Measurements from ENCODE around the gene NOTUM.
A peak's percentile ranks its signal among the peaks of the same experiment; 100 is the strongest.

NOTUM gene

DNA sequence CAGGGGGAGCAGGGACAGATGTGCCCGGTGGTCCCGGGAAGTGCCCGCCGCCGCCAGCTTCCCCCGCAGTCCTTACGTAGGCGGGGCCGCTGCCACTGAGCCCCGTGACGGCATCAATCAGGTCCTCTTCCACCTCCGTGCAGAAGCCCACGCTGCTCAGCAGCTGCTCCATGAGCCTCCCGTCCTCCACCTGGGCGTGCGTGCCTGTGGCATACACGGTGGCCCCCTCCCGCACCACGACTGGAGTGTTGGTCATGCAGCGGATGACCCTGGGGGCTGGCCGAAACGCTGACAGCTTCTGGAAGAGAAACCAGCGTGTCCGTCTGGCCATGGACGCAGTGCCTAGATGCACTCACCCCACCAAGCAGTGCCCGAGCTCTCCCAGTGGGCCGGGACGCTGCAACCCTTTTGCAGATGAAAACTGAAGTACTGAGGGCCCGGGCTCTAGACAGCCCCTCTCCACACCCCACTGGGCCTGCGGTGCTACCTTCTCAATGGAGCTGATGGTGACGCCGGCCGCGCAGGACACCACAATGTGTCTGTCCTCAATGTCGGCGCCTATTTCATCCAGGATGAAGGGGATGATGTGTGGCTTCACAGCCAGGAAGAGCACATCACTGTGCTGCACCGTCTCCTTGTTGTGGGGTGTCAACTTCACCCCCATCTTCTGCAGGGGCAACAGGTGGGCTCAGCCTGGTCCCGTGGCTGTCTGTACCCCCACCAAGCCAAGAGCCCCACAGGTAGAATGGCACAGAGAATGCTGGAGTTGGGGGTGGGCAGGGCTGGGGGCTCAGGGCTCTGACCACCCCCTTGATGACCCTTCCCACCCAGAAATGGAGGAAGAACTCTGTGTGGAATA is 25.9 kb downstream of the NOTUM start:
- no peak for DNase-seq

DNA sequence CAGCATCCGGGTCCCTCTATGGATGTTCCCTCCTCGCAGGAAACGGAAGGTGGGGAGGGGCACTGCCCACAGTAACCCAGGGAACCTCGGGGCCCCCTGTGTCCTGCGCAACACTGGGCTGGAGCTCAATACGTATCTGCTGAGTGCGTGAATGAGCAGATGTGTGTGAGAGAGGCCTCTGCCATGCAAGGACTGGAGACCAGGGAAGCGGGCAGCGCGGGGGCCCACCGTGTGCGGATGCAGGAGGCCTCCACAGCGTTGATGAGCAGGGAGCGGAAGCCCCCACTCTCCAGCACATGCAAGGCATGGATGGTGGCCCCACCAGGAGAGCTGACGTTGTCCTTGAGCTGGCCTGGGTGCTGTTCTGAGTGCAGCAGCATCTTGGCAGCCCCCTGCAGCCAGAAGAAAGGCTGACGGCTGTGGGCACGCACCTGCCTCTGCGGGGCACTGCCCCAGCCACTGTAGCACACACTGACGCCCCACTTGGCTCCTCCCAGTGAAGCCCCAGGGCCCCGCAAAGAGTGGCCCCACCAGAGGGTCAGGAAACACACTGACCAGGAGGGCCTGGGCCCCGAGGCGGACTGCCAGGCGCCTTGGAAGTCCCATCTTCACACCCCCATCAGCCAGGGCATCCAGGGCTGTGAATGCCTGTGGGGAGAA is 26.8 kb downstream of the NOTUM start:
- no peak for DNase-seq

DNA sequence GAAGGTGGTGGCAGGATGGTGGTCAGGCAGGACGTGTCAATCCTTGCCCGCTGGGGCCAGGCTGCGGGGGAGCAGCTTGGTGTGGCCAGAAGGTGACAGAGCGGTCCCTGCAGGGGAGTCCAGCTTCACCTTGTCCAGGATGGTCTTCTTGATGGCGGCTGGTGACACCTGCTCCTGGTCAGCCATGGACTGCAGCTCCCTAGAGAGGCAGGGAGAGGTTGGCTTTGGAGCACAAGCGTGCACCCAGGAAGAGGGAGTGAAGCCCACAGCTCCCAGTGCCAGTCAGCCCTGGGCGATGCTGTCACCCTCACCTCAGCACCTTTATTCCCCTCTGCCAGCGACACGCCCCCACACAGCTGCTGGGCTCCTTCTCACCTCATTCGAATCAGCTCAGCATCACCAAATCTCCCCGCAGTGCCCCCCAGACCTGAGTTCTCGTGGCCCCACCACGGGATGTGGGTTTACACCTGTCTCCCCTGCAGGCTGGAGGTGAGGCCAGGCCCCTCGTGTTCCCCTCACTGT is 27.7 kb downstream of the NOTUM start:
- DNase-seq = no peak

DNA sequence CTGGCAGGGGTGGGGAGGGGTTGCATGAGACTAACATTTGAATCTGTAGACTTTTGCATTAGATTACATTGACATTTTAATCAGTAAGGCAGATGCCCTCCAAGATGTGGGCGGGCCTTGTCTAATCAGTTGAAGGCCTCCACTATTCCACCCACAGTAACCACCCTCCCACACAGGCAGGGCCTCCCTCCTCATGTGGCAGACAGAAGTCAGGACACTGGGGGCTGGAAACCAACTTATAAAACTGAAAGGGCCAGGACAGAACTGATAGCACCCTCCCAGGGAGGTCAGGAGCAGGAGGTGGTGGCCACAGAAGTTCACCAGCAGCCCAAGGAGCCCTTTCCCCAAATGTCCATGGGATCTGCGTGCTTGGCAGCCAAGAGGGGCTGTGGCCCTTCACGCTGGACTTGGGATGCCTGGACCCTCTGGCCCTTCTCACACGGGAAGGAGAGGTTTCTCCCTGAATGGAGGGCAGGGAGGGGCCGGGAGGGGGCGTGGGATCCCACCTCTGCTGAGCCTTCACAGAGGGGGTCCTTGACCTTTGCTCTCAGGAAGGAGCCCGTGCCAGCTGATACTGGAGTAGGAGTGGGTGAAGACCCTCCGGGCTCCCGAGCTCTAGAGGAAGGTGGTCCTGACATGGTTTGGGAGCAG is 28.5 kb downstream of the NOTUM start:
- DNase-seq = no peak

DNA sequence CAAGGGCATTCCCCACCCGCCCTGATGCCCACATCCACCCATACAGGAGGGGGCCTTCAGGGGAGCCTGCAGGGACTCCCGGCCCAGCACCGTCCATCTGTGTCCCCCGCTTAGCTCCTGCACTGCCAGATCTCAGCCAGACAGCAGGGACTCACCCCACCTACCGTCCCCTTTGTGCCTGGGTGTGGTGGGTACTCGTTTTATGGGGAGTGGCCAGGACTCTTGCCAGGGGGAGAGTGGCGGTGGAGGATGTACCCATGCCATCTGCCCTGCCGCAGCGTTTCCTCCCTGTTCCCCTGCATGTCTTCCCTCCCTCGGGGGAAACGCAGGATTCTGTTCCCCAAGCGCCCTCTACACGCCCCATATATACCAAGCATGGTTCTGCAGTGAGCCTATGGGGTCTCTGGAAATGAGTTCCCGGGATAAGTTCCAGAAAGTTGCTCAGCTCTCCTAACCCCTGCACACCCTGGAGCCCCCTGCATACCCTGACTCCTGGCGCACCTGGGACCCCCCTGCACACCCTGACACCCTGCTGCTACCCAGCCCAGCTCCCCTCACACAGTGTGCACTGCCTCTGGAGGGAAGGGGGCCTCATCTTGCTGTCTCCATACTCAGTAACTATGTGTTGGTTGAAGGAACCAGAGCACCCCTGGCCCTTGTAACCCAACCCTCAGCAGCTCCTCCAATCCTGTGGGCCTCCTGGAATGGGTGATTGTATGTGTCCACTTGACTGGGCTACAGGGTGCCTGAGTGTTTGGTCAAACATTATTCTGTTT is 29.2 kb downstream of the NOTUM start:
- no peak for DNase-seq

DNA sequence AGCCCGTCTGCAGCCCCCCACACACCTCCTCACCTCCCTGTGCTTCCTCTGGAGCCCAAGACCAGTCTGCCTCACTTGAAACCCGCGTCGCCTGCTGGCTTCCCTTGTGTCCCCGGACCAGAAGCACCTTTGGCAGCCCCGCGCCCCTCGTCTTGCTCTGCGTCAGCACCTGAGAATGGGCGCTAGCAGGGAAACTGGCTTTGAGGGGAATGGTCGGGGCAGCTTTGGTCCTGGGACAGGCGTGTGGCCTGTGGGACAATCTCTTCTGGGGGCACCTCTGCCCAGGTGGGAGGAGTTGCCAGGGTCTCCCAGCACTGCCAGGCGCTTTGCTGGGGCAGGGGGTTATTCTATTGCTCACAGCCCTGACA is 29.8 kb downstream of the NOTUM start:
- DNase-seq = no peak

DNA sequence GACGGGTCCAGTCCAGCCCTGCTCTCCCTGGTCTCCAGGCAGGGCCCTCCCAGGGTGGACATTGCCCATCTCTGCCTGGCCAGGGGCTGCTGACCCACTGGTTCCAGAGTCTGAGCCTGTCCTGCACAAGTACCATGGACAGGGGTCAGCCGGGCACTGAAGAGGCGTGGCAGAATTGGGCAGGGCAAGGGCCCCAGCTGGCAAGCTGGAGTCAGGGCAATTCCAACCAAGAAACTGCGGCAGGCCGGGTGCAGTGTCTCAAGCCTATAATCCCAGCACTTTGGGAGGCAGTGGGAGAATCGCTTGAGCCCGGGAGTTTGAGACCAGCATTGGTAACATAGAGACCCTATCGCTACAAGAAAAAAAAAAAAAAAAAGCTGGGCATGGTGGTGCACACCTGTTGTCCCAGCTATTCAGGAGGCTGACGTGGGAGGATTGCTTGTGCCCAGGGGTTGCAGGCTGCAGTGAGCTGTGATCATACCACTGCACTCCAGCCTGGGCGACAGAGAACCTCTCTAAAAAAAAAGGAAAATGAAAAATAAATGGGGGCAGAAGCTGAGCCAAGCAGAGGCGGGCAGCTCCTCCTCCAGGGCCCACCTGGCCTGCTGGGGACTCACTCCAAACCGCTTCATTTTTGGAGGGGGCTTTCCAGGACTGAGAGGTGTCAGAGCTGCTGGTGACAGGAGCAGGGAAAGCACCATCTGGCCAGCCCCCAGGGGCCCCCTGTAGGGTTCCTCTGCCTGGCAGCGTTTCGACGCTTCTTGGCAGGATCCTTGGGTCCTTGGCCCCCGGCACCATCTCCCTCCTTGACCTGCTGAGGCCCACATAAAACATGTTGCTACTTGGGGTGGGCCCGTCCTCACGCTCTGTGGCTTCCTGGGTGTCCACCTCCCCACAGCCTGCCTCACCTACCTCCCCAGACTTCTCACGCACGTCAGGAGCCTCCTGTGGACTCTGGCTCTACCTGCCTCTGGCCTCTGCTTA is 30.6 kb downstream of the NOTUM start:
- no peak for DNase-seq

DNA sequence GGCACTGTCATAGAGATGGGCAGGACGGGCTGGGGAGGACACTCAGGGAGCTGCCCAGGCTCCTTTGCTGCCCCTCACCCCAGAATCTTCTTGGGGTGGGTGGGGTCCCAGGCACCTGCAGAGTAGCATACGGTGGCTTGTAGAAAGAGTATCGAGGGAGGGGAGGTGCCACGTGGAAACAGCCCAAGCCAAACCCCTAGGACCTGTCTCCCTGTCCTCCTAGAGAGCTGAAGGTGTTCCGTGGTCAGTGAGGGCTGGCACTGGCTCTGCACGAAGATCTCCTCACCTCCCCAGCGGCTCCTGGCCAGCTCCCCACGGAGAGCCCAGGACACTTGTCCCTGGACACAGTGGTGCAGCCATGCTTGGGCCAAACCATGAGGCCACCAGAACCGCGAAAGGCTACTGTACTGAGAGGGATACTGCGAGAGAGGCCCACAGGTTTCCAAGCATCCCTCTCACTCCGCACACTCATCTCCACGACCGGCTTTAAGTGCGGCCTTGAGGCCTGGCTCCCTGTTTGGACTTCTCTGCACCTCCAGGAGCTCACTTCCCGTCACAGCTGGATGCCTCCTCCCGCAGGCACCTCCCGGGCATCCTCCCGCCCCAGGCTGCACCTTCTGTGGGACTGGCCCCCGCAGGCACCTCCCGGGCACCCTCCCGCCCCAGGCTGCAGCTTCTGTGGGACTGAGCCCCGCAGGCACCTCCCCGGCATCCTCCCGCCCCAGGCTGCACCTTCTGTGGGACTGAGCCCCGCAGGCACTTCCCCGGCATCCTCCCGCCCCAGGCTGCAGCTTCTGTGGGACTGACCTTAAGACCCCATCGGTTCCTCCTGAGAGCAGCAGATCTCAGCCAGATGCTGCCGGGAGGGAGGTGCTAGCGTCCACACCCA is 31.5 kb downstream of the NOTUM start:
- no peak for DNase-seq

DNA sequence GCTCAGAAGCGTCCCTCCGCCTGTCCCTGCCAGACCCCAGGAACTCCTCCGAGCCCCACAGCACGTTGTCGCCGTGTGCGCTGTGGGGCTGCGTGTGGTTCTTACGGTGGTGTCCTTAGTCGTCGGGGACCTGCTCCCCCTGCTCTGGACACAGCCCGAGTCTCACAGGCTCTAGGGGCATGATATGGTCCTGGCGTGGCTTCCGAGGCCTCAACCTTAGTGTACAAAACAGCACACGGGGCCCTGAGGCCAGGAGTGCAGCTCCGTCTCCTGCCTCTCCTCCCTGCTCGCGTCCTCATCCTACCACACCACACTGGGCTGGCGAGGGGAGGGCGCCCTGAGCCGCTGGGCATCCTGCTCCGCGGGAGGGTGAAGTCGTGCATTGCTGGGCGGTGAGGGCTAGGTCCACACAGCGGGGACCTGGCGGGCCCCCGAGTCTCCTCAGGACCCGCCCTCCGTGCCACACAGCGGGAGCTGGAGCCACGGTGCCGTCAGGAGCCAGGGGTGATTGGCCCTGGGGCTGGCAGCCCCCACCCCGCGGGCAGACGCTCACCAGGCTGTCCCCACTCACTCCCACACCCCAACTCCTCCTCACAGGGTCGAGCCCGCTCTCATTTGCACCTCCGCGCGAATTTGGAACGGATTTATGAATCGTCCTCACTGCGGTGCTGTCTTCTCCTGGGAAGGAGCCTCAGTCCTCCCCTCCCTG is 32.3 kb downstream of the NOTUM start:
- DNase-seq = no peak

DNA sequence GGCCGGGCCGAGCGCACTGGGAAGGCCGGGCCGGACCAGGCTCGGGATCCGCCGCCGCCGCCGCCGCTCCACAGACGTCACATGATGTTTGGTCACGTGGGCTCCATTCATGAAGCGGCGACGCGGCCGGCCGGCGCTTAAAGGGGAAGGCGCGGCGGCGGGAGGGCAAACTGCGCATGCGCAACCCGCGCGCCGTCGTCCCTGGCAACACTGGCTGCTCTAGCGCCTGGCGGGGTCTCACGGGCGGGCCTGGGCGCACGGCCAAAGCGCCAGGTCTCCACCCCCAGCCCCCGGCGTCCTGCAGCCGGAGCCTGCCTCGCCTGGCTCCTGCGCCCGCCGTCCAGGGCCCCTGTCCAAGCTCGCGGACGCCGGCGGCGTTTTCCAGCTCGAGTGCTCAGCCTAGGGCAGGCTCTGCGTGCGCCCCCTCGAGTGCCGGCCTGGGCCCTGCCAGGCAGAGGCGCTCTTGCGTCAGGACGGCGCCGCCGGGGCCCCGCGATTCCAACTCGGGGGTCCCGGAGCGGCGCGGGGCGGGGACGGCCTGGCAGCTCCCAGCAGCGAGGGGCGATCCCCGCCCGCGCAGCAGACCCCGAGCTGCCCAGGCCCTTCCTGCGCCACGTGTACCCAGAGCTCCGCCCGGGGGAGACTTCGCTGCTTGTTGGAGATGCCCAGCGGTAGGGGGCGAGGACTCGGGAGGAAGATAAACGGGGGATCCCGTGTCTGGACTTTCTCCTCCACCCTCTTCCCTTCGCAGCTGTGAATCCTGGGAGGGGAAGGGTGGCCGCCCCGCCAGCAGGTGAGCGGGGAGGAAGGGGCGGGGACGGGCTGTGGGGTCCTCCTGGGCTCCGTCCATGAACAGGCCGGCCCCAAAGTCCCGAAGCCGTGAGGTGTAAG is 33.1 kb downstream of the NOTUM start, which contains the start of gene MAFG:
MAFG (minus strand) TSS at position 83 of the 891 bp plus-strand sequence. CDS start 4,550 bp downstream, outside the sequence.
- DNase-seq = peak; percentile 85

DNA sequence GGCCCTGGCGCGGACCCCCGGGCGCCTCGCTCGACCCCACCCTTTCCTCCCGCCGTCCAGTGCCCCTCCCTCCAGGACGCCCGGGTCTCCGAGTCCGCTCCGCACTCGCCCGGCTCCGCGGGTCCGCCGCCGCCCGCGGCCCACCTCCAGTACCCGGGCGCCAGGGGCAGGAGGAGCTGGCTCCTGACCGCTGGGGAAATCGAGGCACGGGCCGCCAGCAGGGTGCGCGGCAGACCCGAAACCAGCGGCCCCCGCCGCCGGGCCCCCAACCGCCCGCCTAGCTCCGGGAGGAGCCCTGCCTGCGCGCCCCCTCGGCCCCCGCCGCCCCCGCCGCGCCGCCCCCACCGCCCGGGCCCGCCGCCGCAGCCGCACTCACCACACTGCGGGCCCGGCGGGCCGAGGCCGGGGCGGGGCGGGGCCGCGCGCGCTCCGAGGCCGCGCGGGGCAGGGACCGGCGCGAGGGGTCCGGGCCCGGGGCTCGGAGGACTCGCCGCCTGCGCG is 33.8 kb downstream of the NOTUM start:
- DNase-seq = no peak

DNA sequence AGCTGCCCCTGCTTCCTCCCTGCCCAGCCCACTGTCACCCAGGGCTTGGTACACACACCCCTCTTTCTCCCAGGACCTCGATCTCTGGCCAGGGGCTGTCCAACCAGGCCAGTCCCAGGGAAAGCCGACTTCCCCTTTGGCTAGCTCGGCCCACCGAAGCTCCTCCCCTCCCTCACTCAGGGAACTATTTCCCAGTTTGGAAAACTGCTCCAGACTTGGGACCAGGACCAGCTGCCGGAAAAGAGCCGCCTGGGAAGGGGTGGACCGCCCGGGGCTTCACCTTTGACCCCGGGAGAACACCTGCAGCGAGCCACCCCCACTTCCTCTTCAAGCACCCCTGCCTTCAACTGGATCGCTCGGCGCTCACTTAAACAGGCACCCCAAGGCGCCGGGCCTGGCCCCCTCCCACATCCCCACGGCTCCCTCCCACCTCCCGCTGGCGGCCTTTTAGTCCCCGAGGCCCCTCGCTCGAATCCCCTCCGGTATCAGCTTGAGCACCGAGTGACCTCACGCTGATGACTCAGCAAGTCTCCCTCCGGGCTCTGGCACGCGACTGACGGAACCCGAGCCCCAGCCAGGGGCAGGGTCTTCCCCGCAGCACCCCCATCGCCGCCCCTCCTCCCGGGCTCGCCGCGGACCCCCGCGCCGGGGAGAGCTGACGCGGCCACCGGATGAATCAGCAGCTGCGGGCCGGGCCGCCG is 34.4 kb downstream of the NOTUM start:
- DNase-seq = peak; percentile 52

DNA sequence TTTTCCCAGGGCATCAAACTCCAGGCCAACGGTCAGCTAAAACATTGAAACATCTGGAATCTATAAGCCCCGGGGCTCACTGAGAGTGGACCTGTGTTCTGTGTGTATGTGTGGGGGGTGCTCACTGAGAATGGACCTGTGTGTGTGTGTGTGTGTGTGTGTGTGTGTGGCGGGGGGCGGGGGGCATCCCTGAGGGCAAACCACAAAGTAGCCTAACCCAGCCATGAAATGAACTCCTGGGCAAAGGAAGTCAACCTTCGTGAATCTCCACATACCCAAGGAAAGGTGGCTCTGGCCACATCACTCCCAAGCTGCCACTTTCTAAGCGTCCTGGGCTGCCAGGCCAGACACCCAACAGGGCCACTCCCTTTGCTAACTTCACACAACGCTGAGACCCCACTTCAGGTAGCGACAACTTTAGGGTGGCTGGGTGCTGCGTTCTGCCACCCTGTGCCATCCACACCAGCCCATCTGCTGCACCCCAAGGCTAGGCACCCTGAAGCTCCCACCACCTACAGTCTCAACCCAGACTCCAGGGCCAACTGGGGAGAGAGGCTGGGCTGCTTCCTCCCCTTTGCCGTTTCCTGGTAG is 35.0 kb downstream of the NOTUM start:
- DNase-seq = no peak

DNA sequence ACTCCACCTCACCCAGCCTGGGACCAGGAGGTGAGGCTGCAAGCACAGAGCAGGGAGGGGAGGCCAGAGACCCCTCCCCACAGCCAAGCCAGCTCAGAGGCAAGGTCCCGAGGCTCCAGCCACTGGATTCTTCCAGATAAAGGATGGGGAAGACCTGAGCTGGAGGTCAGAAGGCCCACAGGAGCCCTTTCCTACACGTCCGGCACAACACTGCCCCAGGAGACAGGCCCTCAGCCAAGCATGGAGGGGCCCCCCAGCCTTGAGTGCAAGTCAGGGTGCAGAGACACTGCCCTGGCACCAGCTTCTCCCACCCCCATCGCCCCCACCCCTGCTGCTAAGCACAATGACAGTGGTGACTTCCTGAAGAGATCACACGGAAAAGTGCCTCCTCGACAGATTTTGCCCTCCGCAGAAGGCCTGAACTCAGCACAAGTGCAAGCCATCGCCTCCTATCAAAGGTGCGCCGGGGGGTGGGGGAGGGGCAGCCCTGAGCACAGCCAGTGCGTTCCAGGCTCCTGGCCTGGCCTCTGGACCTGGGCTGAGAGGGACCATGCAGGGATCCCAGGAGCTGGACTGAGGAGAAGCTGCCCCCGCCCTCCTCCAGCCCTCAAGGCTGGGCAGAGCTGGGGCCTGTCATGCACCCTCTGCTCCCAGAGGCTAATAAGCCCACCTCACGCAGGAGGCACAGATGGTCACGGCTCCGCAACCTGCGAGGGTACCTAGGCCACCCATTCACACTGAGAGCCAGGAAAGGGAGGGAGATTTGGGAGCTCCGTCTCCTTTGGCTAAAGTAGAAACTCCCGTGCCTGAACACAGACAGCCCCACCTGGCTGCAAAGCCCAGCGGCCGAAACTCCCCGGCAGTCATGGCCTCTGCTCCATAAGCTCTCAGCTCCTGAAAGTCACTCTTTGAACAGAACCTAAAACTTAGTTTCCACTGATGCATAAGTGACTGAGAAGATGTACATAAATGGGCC is 36.1 kb downstream of the NOTUM start:
- peak; percentile 19 for DNase-seq

DNA sequence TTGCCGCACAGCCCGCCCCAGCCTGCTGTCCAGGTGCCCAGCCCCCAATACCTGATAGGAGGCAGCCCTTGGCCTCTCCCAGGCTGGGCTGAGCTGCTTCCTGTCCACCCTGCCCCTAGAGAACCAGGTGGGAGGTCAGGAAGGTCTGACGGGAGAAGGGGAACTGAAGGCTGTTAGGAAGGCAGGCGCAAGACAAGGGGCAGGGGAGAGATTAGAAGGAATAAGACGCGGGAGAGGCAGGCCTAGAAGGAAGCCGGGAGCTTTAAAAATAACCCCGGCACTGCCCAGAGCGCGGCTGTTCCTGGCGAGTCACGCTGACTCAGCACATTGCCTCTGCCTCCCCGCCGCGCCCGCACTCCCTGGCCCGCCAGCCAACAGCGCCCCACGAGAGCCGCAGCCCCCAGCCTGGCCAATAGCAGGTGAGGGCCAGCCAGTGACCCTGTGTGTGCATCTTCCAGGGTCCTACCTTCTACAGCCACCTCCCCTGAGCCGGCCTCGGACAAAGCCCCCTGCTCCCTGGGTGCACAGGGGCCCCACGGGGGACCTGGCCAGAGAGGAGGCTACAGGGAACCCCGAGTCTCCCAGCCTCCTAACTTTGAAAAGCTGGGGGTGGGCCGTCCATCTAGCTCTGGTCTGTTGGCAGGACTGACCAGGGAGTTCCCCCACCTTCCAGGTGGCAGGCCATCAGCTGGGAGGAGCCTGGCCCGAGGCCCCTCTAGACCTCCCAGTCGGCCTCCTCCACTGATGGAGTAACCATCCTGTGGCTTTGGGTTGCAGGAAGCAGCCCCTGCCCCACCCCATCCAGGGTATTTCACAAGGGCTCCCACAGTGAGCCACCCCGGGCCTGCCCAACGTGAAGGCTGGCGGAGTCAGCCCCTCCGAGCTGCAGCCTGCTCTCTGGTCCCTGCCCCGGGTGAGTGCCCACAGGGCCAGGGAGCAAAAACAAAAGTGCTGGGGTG is 37.4 kb downstream of the NOTUM start:
- DNase-seq = no peak
